Adrenal gland (tissue), 12 donors: ENCODE data around the gene RAB11B. TPM values are rescaled to one million over a fixed set of nuclear protein-coding genes. Genes with fewer than 3 reads are reported as not detected.

Source experiments
- DNase-seq, 7 donors: peaks; one replicate each; pipeline ENCODE4 v3.0.0-alpha.2; 2019 to 2020
- H3K27ac ChIP-seq, 5 donors: fragments of 200-600 bp; sonication (generic) in 4 of 5; 1 replicate in 3 of 5; 2 replicates in 2 of 5; pipeline versions ENCODE4 v1.5.1 to v1.8.0; 2016 to 2020; ENCODE audit warnings: mild to moderate bottlenecking in 1 of 5
- H3K27me3 ChIP-seq: fragments of 200-600 bp; 2 replicates; pipeline ENCODE4 v1.8.0; 2021
- H3K36me3 ChIP-seq, 2 donors: fragments of 200-600 bp; replicated peaks in 1 of 2; 1 replicate in 1 of 2; 2 replicates in 1 of 2; pipeline versions ENCODE4 v1.5.1 to v1.8.0; 2018 to 2022
- H3K4me1 ChIP-seq, 2 donors: fragments of 200-600 bp; replicated peaks in 1 of 2; 1 replicate in 1 of 2; 2 replicates in 1 of 2; pipeline versions ENCODE4 v1.5.1 to v1.8.0; 2018 to 2021
- H3K4me3 ChIP-seq, 4 donors: fragments of 200-600 bp; sonication (generic) in 3 of 4; one replicate each; pipeline ENCODE4 v1.5.1; 2016 to 2018
- H3K9me3 ChIP-seq, 3 donors: fragments of 200-600 bp; sonication (generic) in 1 of 3; replicated peaks in 1 of 3; 1 replicate in 2 of 3; 2 replicates in 1 of 3; pipeline versions ENCODE4 v1.5.1 to v1.8.0; 2016 to 2021
- POLR2A ChIP-seq, 2 donors: fragments of 450-650 bp; IDR thresholded peaks; one replicate each; pipeline ENCODE4 v1.6.1; 2017; ENCODE audit warnings: antibody characterized with exemption in 2 of 2, mild to moderate bottlenecking in 2 of 2, moderate library complexity in 1 of 2
- WGBS, 4 donors: extraction: QIAGEN DNeasy Blood & Tissue Kit in 2 of 4; methylation state at CpG; one replicate each; pipeline versions ENCODE4 v1.1.5 to v1.1.7; 2013 to 2017; 5-methylcytosine and 5-hydroxymethylcytosine counted together
- intact Hi-C, 2 donors: fragments of 100-400 bp; cut with DNase I; formaldehyde crosslinking; loops; one replicate each; pipeline versions ENCODE4 v1.14.1 to v1.15.0; 2022 to 2023
- polyA plus RNA-seq, 3 donors: library from polyadenylated mRNA; stranded (reverse); fragments of 200-250 nt in 2 of 3; fragments of 350-450 nt in 1 of 3; fragmentation: Illumina TruSeq in 1 of 3; extraction: RNeasy Lipid Tissue Mini Kit (QIAGEN cat#74804) in 1 of 3; gene quantifications; one replicate each; pipeline ENCODE4 v1.2.3, GENCODE V29; 2013 to 2014
- total RNA-seq, 9 donors: library from RNA; depleted of rRNA in 4 of 9; stranded (reverse); fragments of >200 nt in 4 of 9; fragments of 120-200 nt in 1 of 9; fragmentation: NEBNext Ultra II Directional in 1 of 9; extraction: Animal tissue kit (Norgen Biotek cat#: 25700) in 1 of 9; gene quantifications; one replicate each; pipeline versions ENCODE4 v1.1.0 to v1.2.4, GENCODE V29; 2013 to 2023
- TF ChIP-seq, protein P1 (sequence below), 6 experiments: fragments of 450-650 bp in 4 of 6; fragments of 200-600 bp in 2 of 6; sonication (generic) in 1 of 6; IDR thresholded peaks; 1 replicate in 5 of 6; 2 replicates in 1 of 6; pipeline versions ENCODE4 v1.5.1 to v1.8.0; 2016 to 2021; ENCODE audit warnings: antibody characterized with exemption in 6 of 6, mild to moderate bottlenecking in 2 of 6, moderate library complexity in 1 of 6
- donor health status: healthy with polysubstance abuse.
- donor health status: Bipolar disorder and iron deficiency.
- donor health status: DM: yes; HTN: yes; CAD: no.
- donor health status: DM: no; HTN: no; CAD: no.
- donor health status: DM: no; HTN: no; CAD: no.
- donor health status: DM: yes; HTN: yes; CAD: no.

The RAB11B gene
- total and polyA plus RNA-seq, 12 donors = 10.7 to 155 (median 72.2) TPM

GRCh38 chr19:8366961-8367326 lies 23.2 kb upstream of the RAB11B start:
- peak overlapping the region in 1 of 4 donors; percentile 12 for H3K4me3 ChIP-seq
- intact Hi-C loops = no loop called here
- H3K27ac ChIP-seq = peak overlapping the region in 3 of 5 donors; percentile 74 to 88 (median 76)
- H3K4me1 ChIP-seq = peaks cover 36 to 45% of the 10 kb centered on the region in 2 donors
- H3K36me3 ChIP-seq = no peaks in the 10 kb centered on the region
- H3K9me3 ChIP-seq = no peaks in the 10 kb centered on the region
- DNase-seq = peak in 2 of 7 donors; percentile 53 to 67
- no peaks in the 10 kb centered on the region for H3K27me3 ChIP-seq
- WGBS, 4 donors = 59 to 77% (median 69%) methylated on average over 4 to 13 of the region's 13 CpGs
- TF ChIP-seq POLR2A (IDR thresholded peaks at IDR 0.05) = no peak
- TF ChIP-seq, protein P1, sequence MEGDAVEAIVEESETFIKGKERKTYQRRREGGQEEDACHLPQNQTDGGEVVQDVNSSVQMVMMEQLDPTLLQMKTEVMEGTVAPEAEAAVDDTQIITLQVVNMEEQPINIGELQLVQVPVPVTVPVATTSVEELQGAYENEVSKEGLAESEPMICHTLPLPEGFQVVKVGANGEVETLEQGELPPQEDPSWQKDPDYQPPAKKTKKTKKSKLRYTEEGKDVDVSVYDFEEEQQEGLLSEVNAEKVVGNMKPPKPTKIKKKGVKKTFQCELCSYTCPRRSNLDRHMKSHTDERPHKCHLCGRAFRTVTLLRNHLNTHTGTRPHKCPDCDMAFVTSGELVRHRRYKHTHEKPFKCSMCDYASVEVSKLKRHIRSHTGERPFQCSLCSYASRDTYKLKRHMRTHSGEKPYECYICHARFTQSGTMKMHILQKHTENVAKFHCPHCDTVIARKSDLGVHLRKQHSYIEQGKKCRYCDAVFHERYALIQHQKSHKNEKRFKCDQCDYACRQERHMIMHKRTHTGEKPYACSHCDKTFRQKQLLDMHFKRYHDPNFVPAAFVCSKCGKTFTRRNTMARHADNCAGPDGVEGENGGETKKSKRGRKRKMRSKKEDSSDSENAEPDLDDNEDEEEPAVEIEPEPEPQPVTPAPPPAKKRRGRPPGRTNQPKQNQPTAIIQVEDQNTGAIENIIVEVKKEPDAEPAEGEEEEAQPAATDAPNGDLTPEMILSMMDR (IDR thresholded peaks at IDR 0.05) = no peak

GRCh38 chr19:8367327-8368001 lies 22.7 kb upstream of the RAB11B start:
- intact Hi-C loops = no loop called here
- peak overlapping the region in 1 of 4 donors; percentile 12 for H3K4me3 ChIP-seq
- peaks cover 0 to 2% of the 10 kb centered on the region in 2 donors for H3K36me3 ChIP-seq
- peak overlapping the region in 3 of 5 donors; percentile 74 to 88 (median 76) for H3K27ac ChIP-seq
- H3K27me3 ChIP-seq = no peaks in the 10 kb centered on the region
- H3K4me1 ChIP-seq = peaks cover 31 to 42% of the 10 kb centered on the region in 2 donors
- no peaks in the 10 kb centered on the region for H3K9me3 ChIP-seq
- peak in 1 of 2 donors; percentile 10 for TF ChIP-seq POLR2A (IDR thresholded peaks at IDR 0.05)
- TF ChIP-seq, protein P1 (IDR thresholded peaks at IDR 0.05) = no peak
- WGBS, 4 donors = 20 to 48% (median 23%) methylated on average over 10 to 23 of the region's 23 CpGs
- DNase-seq = peak; percentile 75 to 93 (median 89)

- H3K9me3 ChIP-seq = no peaks in the 10 kb centered on the region
- no peak for DNase-seq
- H3K36me3 ChIP-seq = peaks cover 0 to 14% of the 10 kb centered on the region in 2 donors
- intact Hi-C loops = no loop called here
- H3K27me3 ChIP-seq = no peaks in the 10 kb centered on the region
- peak overlapping the region in 1 of 5 donors; percentile 38 for H3K27ac ChIP-seq
- 84 to 89% (median 86%) methylated on average over 18 to 19 of the region's 19 CpGs for WGBS, 4 donors
- H3K4me1 ChIP-seq = peaks cover 19 to 20% of the 10 kb centered on the region in 2 donors
- no peak for TF ChIP-seq POLR2A (IDR thresholded peaks at IDR 0.05)
- TF ChIP-seq, protein P1 (IDR thresholded peaks at IDR 0.05) = no peak
- H3K4me3 ChIP-seq = no peak overlapping the region
Measured at GRCh38 chr19:8370176-8371010, 19.8 kb upstream of the RAB11B start.
